OCI-LY3 (cell line): Measurements from ENCODE around the gene C9orf78.

Experiments
- EZH2phosphoT487 ChIP-seq: fragments of 200-600 bp; shearing (Covaris generic); IDR thresholded peaks from 2 replicates; pipeline ENCODE4 v1.6.1; 2018; ENCODE audit warnings: antibody characterized with exemption, mixed run types, low read depth
- TF ChIP-seq, protein P1 (sequence below): fragments of 200-600, 300-600 bp; sonication (generic); IDR thresholded peaks from 2 replicates; pipeline ENCODE4 v1.5.1; 2014; ENCODE audit warnings: antibody characterized with exemption, low read length, low read depth

DNA sequence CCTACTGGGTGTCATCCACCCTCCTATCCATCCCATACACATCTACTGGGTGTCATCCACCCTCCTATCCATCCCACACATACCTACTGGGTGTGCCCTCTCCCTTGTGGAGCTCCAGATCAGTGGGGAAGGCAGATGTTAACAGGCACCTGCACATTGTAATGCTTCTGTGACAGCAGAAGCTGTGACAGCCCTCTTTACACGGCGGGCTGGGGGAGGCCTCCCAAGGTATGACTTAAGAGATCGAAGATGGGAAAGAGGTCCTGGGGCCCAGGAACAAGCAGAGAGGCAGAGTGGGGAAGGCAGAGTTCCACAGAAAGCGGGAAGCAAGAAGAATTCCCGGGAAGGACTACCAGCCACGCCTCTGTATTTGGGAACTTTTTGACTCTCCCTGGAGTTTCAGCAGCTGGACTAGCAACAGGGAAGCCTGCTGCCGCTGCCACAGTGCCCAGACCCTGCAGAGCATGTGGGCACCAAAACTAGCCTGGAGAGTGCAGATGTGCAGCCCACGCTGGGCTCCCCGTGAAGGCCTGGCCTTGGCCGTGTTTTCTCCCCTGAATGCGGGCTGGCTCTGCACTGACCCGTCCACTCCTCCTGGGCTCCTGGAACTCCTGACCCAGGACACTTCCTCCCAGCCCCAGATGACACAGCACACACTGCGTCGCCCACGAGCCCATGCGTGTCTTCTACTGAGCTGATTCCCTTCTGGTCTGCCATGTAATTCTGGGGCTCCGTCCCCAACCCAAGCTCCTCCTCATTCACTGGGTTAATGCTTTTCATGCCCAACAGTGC, 20.4 kb downstream of the C9orf78 start:
- TF ChIP-seq, protein P1, sequence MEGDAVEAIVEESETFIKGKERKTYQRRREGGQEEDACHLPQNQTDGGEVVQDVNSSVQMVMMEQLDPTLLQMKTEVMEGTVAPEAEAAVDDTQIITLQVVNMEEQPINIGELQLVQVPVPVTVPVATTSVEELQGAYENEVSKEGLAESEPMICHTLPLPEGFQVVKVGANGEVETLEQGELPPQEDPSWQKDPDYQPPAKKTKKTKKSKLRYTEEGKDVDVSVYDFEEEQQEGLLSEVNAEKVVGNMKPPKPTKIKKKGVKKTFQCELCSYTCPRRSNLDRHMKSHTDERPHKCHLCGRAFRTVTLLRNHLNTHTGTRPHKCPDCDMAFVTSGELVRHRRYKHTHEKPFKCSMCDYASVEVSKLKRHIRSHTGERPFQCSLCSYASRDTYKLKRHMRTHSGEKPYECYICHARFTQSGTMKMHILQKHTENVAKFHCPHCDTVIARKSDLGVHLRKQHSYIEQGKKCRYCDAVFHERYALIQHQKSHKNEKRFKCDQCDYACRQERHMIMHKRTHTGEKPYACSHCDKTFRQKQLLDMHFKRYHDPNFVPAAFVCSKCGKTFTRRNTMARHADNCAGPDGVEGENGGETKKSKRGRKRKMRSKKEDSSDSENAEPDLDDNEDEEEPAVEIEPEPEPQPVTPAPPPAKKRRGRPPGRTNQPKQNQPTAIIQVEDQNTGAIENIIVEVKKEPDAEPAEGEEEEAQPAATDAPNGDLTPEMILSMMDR: no peak
- TF ChIP-seq EZH2phosphoT487: no peak
